HK-2 (cell line): Measurements from ENCODE around the gene DIAPH2.

Experiments
- DNase-seq: peaks from one replicate; pipeline ENCODE4 v3.0.0-alpha.2; 2018; ENCODE audit not compliant: unreplicated experiment

DIAPH2 gene

DNA sequence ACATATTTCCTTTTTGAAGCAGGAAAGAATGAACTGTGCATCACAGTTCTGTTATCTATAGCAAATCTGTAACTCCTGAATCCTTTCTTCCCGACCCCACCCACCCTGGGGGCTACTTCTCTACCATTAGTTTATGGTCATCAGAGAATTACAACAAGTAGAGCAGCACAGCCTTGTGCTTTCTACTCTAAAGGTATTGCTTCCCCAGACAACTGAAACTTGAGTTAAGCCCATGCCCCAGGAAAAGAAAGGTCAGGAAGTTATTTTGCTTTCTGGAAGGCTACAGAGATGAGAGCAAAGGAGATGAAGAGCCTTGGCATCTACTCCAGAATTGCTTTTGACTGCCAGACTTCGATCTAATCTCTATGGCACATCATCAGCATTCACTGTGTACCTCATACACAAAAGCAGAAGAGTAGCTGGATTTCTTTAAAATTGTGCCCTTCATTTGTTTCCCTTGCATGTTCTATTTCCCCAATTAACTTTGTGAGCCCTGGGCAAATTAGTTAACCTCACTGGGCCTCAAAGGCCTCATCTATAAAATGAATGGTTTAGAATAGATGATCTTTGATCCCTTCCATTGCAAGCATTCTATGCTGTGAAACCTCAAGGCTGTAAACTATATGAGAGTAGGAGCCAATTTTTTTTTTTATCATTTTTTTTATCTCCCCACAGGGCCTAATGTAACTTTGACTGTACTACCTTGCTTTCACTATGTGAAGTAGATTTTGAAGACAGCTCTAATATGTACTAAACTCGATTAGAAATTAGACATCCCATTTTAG lies 794.7 kb downstream of the DIAPH2 start:
- no peak for DNase-seq

DNA sequence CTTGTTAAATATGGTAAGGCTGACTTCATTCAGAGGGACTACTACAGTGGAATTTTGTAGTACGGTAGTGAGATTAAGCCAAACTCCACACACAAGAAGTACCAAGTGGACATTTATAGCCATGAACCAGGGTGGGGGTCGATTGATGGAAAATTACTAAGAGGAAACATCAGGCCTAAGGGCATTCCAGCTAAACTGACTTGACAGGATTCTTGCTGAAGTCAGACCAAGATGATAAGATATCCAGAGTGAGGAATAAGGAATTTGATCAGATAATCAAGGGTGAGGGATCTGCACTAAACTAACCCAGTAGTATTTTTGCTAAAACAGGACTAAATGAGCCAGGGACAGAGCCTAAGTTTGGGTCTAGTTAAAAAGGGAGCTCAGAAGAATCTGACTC lies 796.6 kb downstream of the DIAPH2 start:
- DNase-seq: no peak

DNA sequence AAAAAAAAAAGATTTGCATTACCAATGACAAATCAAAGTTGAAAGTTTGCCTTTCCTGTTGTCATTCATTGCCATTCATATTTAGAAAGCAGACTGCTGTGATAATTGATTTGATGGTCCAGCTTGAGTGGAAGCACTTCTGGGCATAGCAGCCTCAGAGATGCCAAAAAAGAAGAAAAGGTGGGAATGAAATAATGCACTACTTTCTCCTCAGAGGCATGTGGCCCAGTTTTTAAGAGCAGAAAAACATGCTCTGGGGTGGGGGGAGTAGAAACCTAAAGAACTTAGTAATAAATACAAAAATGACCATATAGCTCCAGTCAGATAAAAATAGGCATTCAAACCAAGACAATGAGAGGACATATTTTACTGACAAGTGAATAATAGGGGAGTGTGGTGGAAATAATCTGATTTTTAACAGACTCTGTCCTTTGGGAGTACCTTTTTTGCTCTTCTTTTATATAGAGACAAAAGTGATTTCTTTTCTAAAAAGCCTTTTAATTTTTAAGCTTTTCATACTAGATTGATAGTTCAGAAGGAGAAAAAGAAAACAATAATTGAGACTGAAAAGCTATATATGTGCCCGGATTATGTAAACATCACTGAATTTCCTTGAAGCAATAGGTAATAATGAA lies 798.1 kb downstream of the DIAPH2 start:
- DNase-seq: no peak

GRCh38 chrX:97490656-97491055 lies 806.0 kb downstream of the DIAPH2 start:
- no peak for DNase-seq

DNA sequence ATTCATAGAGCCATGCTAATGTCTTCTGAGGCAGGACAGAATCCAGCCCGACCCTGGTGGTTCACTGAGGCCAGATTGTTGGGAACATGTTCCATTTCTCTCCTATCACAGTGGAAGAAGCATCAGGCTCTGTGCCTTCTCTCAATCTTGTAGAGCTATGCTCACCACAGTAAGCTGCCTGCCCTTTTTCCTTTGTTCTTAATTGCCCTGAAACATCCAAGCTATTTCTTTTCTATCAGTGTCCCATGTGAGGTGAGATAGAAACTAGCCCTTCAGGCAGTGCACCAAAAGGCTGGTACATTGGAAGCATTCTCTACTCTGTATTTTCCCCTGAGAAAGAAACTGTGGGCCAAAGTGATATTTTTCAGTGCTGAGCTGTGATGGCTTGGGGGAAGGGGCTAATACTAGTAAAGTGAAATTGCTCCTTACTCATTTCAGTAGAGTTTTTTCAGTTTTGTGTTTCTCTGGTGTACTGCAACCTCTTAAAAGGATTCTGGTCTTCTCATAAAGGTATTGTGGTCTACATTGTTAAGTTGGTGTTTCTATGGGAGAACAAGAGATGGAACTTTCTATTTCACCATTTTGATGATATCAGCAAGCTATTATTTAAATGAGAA lies 810.2 kb downstream of the DIAPH2 start:
- no peak for DNase-seq

DNA sequence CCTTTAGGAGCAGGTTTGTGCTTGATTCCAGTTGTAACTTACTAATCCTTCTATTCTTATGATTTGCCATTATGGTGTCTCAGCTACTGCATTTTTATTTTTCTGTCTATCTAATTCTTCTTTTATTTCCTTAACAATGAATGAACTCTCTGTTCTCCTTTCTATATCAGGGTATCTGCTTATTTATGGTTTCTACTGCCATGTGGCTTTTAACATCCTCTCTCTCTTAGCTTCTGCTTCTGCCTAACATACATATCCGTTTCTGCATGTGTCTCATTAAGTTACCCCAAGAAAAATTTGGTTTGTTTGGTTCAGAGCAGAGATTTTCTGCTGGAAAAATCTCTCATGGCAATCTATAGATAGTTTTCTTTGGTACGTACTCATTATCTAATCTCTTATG lies 813.5 kb downstream of the DIAPH2 start:
- DNase-seq: no peak

GRCh38 chrX:97504431-97504830 lies 819.8 kb downstream of the DIAPH2 start:
- no peak for DNase-seq

DNA sequence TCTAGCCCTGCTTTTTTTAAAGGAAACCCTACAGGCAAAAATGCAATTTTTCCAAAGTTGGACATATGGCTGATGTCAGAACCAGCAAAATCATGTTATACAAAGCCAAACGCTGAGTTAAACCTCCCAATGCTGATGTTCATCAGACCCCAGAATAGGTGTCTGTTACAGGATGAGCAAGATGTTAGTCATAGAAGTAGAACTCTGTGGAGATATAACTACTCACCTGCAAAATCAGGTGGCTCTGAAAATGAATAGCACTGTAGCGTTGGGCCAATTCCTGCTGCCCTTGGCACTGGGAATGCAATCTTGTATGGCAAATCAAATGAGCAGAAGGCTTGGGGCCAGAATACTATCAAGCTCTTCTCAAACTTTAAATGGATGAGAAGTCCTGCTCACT lies 833.1 kb downstream of the DIAPH2 start:
- DNase-seq: no peak

- DNase-seq: no peak
Measured at GRCh38 chrX:97522307-97522706, 837.7 kb downstream of the DIAPH2 start.

DNA sequence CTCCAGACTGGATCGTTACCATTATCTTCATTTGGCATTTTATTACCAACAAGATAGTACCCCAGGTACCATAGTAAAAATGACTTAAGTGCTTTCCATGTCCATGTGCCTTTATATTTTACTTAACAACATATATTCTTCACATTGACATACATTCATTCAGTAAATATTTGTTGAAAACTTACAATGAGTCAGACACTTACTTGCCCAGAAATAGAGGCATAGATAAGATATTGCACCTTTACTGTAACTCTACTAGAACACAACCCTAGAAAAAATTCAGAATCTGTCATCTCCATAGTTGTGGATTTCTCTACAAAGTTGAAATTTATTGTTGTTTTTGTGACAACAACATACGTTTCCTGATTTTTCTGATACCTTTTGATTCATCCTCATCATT lies 839.7 kb downstream of the DIAPH2 start:
- no peak for DNase-seq

- DNase-seq: no peak
Measured at GRCh38 chrX:97524997-97525396, 840.4 kb downstream of the DIAPH2 start.

- DNase-seq: no peak
Measured at GRCh38 chrX:97525981-97526380, 841.3 kb downstream of the DIAPH2 start.

DNA sequence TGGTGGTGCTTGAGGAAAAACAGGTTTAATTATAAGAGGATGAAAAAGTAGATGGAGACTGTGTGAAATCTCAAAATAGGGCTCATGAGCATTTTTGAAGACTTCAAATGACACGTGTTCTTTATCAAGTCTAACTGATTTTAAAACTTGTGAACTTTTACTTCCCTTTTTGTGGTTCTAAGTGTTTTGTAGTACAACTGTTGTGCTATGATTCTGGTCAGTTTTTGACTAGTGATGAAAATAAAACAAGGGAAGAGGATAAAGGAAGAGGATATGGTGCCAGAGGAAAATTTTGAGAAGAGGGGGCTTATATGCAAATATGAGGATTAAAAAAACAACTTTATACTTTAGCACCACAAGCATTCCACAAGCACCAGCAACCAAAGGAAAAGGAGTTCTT lies 843.1 kb downstream of the DIAPH2 start:
- no peak for DNase-seq

DNA sequence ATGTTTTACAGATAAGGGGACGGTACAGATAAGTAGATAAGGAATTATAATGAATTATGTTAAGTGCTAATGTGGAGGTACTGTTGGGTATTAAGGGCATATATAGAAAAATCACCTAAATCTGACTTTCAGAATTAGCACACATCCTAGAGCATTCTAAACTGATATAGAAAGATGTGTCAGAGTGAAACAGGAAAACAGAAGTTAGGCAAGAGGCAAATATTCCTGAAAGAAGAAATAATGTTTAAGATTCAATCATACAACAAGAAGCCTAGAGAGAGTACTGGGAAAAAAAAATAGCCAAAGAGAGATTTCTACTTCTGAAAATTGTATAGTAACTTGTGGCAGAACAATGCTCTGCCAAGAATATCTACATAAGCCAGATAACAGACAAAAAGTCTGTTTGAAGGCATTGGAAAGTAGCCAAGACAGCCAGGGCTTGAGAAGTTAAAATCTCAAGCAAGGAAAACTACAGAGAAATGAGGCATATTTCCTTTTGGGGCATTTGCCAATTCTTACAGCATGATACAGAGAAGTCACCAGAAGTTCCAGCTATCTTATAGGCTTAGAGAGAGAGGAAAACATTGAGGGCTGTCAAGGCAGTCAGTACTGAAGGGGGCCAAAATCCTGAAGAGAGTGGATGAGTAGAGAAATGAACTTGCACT lies 845.0 kb downstream of the DIAPH2 start:
- DNase-seq: no peak

GRCh38 chrX:97531825-97532224 lies 847.2 kb downstream of the DIAPH2 start:
- DNase-seq: no peak

DNA sequence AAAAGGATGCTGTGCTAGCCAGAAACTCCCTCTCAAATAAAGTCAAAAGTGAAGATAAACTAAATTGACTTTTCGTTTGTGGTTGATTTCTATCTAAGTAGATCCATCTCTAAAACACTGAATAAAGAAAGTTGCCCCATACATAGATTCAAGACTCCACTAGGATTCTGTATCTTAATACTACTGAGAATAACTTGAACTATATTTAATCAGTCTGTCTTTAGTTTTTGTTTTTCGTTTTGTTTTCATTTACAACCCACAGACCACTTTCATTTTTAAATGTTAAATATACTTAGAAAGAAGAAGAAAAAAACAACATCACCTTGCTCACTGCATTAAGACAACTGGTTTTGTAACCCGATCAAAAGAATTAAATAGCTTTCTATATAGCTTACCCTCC lies 854.1 kb downstream of the DIAPH2 start:
- no peak for DNase-seq

- DNase-seq: no peak
Measured at GRCh38 chrX:97539970-97540519, 855.4 kb downstream of the DIAPH2 start.

- DNase-seq: no peak
Measured at GRCh38 chrX:97547877-97548578, 863.4 kb downstream of the DIAPH2 start.

DNA sequence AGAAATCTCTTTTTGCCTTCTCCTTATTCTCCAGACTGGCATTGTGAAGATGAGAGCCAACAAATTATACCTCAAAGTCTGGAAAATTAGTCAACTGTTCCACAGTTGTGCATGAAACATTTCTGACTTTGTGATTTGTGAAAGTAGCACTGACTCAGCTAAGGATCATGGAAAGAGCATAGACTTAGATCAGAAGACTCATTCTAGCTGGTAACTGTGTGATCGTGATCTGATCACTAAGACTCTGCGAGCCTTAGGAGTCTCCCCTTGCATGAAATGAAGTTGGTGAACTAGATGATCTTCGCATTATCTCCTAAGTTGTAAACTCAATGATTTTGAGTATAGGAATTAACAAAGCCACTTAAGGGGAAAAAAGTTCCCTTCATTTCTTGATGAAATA lies 867.2 kb downstream of the DIAPH2 start:
- DNase-seq: no peak

GRCh38 chrX:97553833-97554232 lies 869.2 kb downstream of the DIAPH2 start:
- DNase-seq: no peak

- no peak for DNase-seq
Measured at GRCh38 chrX:97556359-97556758, 871.7 kb downstream of the DIAPH2 start.
